Activated CD8-positive, alpha-beta memory T cell treated with anti-CD3 and anti-CD28 coated beads for 4 hours (primary cell): ENCODE data around the gene ERAL1.
"Not testable (repeated sequence)": the region's sequence is repeated elsewhere in the genome, so short reads cannot be mapped to it uniquely, and the experiment has no call there.

ENCODE experiments used
- DNase-seq, 2 donors: peaks; one replicate each; pipeline ENCODE4 v3.0.0-alpha.2; 2020; ENCODE audit warnings: low read depth in 2 of 2

ERAL1 gene

GRCh38 chr17:28879886-28880571, 25.2 kb downstream of the ERAL1 start:
- DNase-seq = no peak

- no peak for DNase-seq
Observed at GRCh38 chr17:28880572-28880945, 25.7 kb downstream of the ERAL1 start.

GRCh38 chr17:28881533-28882056, 26.8 kb downstream of the ERAL1 start:
- DNase-seq = no peak

GRCh38 chr17:28882154-28882895, 27.5 kb downstream of the ERAL1 start:
- no peak for DNase-seq

GRCh38 chr17:28883967-28884702, 29.3 kb downstream of the ERAL1 start:
- no peak for DNase-seq

- no peak for DNase-seq
Observed at GRCh38 chr17:28885363-28885762, 30.5 kb downstream of the ERAL1 start.

GRCh38 chr17:28885951-28886350, 31.1 kb downstream of the ERAL1 start:
- DNase-seq = no peak

- no peak for DNase-seq
Observed at GRCh38 chr17:28887871-28888471, 33.2 kb downstream of the ERAL1 start.

- DNase-seq = no peak
Observed at GRCh38 chr17:28888832-28889231, 34.0 kb downstream of the ERAL1 start.

- DNase-seq = no peak
Observed at GRCh38 chr17:28889996-28890395, 35.2 kb downstream of the ERAL1 start.

GRCh38 chr17:28891201-28891600, 36.4 kb downstream of the ERAL1 start:
- DNase-seq = no peak

GRCh38 chr17:28892024-28892423, 37.2 kb downstream of the ERAL1 start:
- no peak for DNase-seq

GRCh38 chr17:28893248-28894183, 38.7 kb downstream of the ERAL1 start:
- DNase-seq = not testable (repeated sequence)

- DNase-seq = no peak
Observed at GRCh38 chr17:28895794-28896447, 41.1 kb downstream of the ERAL1 start.

- DNase-seq = no peak
Observed at GRCh38 chr17:28896491-28896883, 41.7 kb downstream of the ERAL1 start.

GRCh38 chr17:28896884-28897768, 42.3 kb downstream of the ERAL1 start, which contains the start of gene FLOT2:
Gene FLOT2 (minus strand): TSS chr17:28897733. CDS start chr17:28897574, 159 bp downstream.
- DNase-seq = peak; percentile 28 to 31

GRCh38 chr17:28897769-28898526, 43.1 kb downstream of the ERAL1 start:
- peak in 1 of 2 donors; percentile 6 for DNase-seq

GRCh38 chr17:28898527-28898955, 43.7 kb downstream of the ERAL1 start:
- DNase-seq = no peak
